A549 (cell line): ENCODE results near the gene MPP4. TPM values are rescaled to one million over a fixed set of nuclear protein-coding genes. Genes with fewer than 3 reads are reported as not detected.

Source experiments
- ATAC-seq, 2 experiments: fragments of 200-7000 bp in 1 of 2; fragments of >200 bp in 1 of 2; cut with Nextera tagmentation in 1 of 2; cut with Tn5 transposase in 1 of 2; 3 replicates each; pipeline versions ENCODE4 v1.8.0 to v1.9.1; 2018 to 2020; ENCODE audit warnings: mild to moderate bottlenecking in 1 of 2, moderate library complexity in 1 of 2
- CTCF ChIA-PET: fragments of 300-600 bp; sonication (Branson Sonifier 250); formaldehyde crosslinking; extraction: SDS; loops from one replicate; lab custom pipeline; 2021; ENCODE audit warnings: antibody characterized with exemption, inconsistent platforms; lab: Yijun Ruan, JAX
- POLR2A ChIA-PET: fragments of 350-600 bp; formaldehyde crosslinking; extraction: SDS; loops from one replicate; lab custom pipeline; 2021; ENCODE audit warnings: antibody characterized with exemption, inconsistent platforms; lab: Yijun Ruan, JAX
- DNase-seq, 2 experiments: peaks; one replicate each; pipeline versions ENCODE4 v3.0.0 to v3.0.0-alpha.2; 2011 to 2016; ENCODE audit warnings: low read depth in 1 of 2, low spot score in 1 of 2
- FAIRE-seq: peaks from 2 replicates; lab custom pipeline; 2011; peaks lifted over from hg19 to GRCh38; lab: Jason Lieb, UNC
- H3K27ac ChIP-seq, 2 experiments: fragments of >200 bp; sonication (Bioruptor Twin); formaldehyde crosslinking; 3 replicates each; pipeline ENCODE4 v1.5.1; 2016 to 2017
- H3K4me1 ChIP-seq: fragments of >200 bp; sonication (Bioruptor Twin); formaldehyde crosslinking; 3 replicates; pipeline ENCODE4 v1.6.1; 2016
- H3K4me2 ChIP-seq: fragments of >200 bp; sonication (Bioruptor Twin); formaldehyde crosslinking; 3 replicates; pipeline ENCODE4 v1.6.1; 2016
- H3K4me3 ChIP-seq: fragments of >200 bp; sonication (Bioruptor Twin); formaldehyde crosslinking; 3 replicates; pipeline ENCODE4 v1.5.1; 2016
- H3K9me3 ChIP-seq: fragments of >200 bp; sonication (Bioruptor Twin); formaldehyde crosslinking; 3 replicates; pipeline ENCODE4 v1.6.1; 2016
- BHLHE40 ChIP-seq: IDR thresholded peaks from 2 replicates; pipeline ENCODE4 v1.6.1; 2012; ENCODE audit warnings: low read depth, low read length, inconsistent platforms
- CBX2 ChIP-seq: fragments of 200-600 bp; sonication (generic); IDR thresholded peaks from 2 replicates; pipeline ENCODE4 v1.6.1; 2016; ENCODE audit warnings: low read depth, mild to moderate bottlenecking, borderline replicate concordance
- CBX8 ChIP-seq: fragments of 200-600 bp; sonication (generic); IDR thresholded peaks from 2 replicates; pipeline ENCODE4 v1.6.1; 2016
- CEBPB ChIP-seq, 2 experiments: fragments of >200 bp in 1 of 2; sonication (Bioruptor Twin) in 1 of 2; formaldehyde crosslinking in 1 of 2; IDR thresholded peaks; 2 replicates each; pipeline ENCODE4 v1.6.1; 2012 to 2016
- EHMT2 ChIP-seq: fragments of 200-600 bp; sonication (generic); IDR thresholded peaks from 2 replicates; pipeline ENCODE4 v1.6.1; 2016; ENCODE audit warnings: antibody characterized with exemption, low read depth, mild to moderate bottlenecking, moderate library complexity
- FOSB ChIP-seq: fragments of 250-450 bp; sonication (Bioruptor Pico); IDR thresholded peaks from 2 replicates; pipeline ENCODE4 v1.5.0; 2020; ENCODE audit warnings: mild to moderate bottlenecking, moderate library complexity
- FOSL2 ChIP-seq, 2 experiments: fragments of 450-650 bp in 1 of 2; fragments of >200 bp in 1 of 2; sonication (Bioruptor Twin) in 1 of 2; formaldehyde crosslinking; IDR thresholded peaks; 2 replicates each; pipeline versions ENCODE4 v1.5.0 to v1.6.1; 2016 to 2020; ENCODE audit warnings: mild to moderate bottlenecking in 1 of 2, moderate library complexity in 1 of 2
- HDAC2 ChIP-seq: fragments of 200-600 bp; sonication (generic); IDR thresholded peaks from 2 replicates; pipeline ENCODE4 v1.6.1; 2016
- HEYL ChIP-seq: fragments of 250-450 bp; sonication (Bioruptor Pico); IDR thresholded peaks from 2 replicates; pipeline ENCODE4 v1.8.0; 2021; ENCODE audit warnings: mild to moderate bottlenecking, moderate library complexity
- HOXA7 ChIP-seq: fragments of 250-450 bp; sonication (Bioruptor Pico); IDR thresholded peaks from 2 replicates; pipeline ENCODE4 v1.5.0; 2020; ENCODE audit warnings: mild to moderate bottlenecking, moderate library complexity
- KDM5A ChIP-seq: fragments of 200-600 bp; sonication (generic); IDR thresholded peaks from 2 replicates; pipeline ENCODE4 v1.6.1; 2016; ENCODE audit warnings: antibody characterized with exemption, mild to moderate bottlenecking
- NFE2L2 ChIP-seq: fragments of 150-350 bp; conservative IDR thresholded peaks from 2 replicates; pipeline ENCODE4 v1.6.1; 2014; ENCODE audit warnings: low read length
- NPAS2 ChIP-seq: fragments of 250-450 bp; sonication (Bioruptor Pico); IDR thresholded peaks from 2 replicates; pipeline ENCODE4 v1.8.0; 2022; ENCODE audit warnings: mild to moderate bottlenecking, moderate library complexity, borderline replicate concordance
- NR3C1 ChIP-seq: fragments of >200 bp; sonication (Bioruptor Twin); formaldehyde crosslinking; IDR thresholded peaks from 3 replicates; pipeline ENCODE4 v1.6.1; 2017
- POLR2AphosphoS2 ChIP-seq: conservative IDR thresholded peaks from 2 replicates; pipeline ENCODE4 v1.6.1; 2012; ENCODE audit warnings: low read length, improper control_type of control experiment, inconsistent platforms
- RCOR1 ChIP-seq: fragments of 150-350 bp; IDR thresholded peaks from 2 replicates; pipeline ENCODE4 v1.6.1; 2014; ENCODE audit warnings: antibody characterized with exemption, low read length, low read depth
- RNF2 ChIP-seq: fragments of 200-600 bp; sonication (generic); IDR thresholded peaks from 2 replicates; pipeline ENCODE4 v1.6.1; 2016; ENCODE audit warnings: low read depth, mild to moderate bottlenecking, antibody characterized with exemption, moderate library complexity, borderline replicate concordance
- SREBF2 ChIP-seq: fragments of 450-650 bp; IDR thresholded peaks from 2 replicates; pipeline ENCODE4 v1.6.1; 2014; ENCODE audit warnings: mild to moderate bottlenecking, moderate library complexity
- TP53 ChIP-seq: fragments of 250-450 bp; sonication (Bioruptor Pico); IDR thresholded peaks from 2 replicates; pipeline ENCODE4 v1.5.0; 2021; ENCODE audit warnings: mild to moderate bottlenecking, moderate library complexity
- WGBS: methylation state at CpG from one replicate; pipeline ENCODE4 v1.1.6; 2017; ENCODE audit errors: missing lambda C conversion rate; 5-methylcytosine and 5-hydroxymethylcytosine counted together
- polyA plus RNA-seq, 4 experiments: library from polyadenylated mRNA; depleted of rRNA in 3 of 4; stranded (reverse); fragments of >200 nt; fragmentation: RNase III in 1 of 4; extraction: RNeasy Plus Mini Kit Qiagen cat#74134 plus additional on column Dnase treatment in 1 of 4; gene quantifications; 2 replicates in 3 of 4; 3 replicates in 1 of 4; pipeline ENCODE4 v1.2.3, GENCODE V29; 2011 to 2017
- TF ChIP-seq, protein P1 (sequence below): fragments of >200 bp; sonication (Bioruptor Twin); formaldehyde crosslinking; IDR thresholded peaks from 3 replicates; pipeline ENCODE4 v1.6.1; 2016
- TF ChIP-seq, protein P2 (sequence below): fragments of >200 bp; sonication (Bioruptor Twin); formaldehyde crosslinking; IDR thresholded peaks from 2 replicates; pipeline ENCODE4 v1.6.1; 2016
- TF ChIP-seq, protein P3 (sequence below): IDR thresholded peaks from 2 replicates; pipeline ENCODE4 v1.6.1; 2012
- TF ChIP-seq, protein P4 (sequence below): fragments of 250-450 bp; sonication (Bioruptor Pico); IDR thresholded peaks from 2 replicates; pipeline ENCODE4 v1.5.0; 2021; ENCODE audit warnings: mild to moderate bottlenecking, moderate library complexity, borderline replicate concordance

MPP4 gene
- polyA plus RNA-seq, 2 of the 4 experiments (the other 2 are of a cell fraction): 0.06 to 0.19 TPM

DNA sequence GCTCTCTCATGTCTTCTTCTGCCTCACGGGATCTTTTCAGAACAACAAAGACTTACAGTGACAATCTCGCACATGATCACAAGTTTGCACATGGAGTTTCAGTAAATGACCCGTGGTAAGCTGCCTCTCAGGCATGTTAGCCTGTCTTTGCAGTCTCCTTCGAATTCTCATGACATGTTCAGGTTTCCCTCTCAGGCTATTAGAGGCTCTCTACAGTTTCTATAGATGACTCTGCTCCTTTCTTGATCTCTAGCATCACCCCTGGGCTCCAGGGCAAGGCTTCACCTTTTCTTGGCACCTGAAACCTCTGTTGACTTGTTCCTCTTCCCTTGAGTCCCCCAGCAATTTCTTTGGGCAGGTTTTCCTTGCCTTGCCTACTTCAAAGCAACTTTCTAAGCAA is 23.0 kb downstream of the MPP4 start:
- Histone ChIP-seq H3K27ac (no peak overlapping the region), H3K9me3 (no peaks in the 10 kb centered on the region), H3K4me1 (no peaks in the 10 kb centered on the region), H3K4me3 (no peak overlapping the region), H3K4me2 (no peak overlapping the region)
- no peak for ATAC-seq
- ChIA-PET CTCF (no interaction called here), POLR2A (no interaction called here)
- TF ChIP-seq NFE2L2 (no peak), HEYL (CRISPR knock-in tag) (no peak), HDAC2 (no peak), CBX8 (no peak), SREBF2 (no peak), BHLHE40 (no peak), HOXA7 (no peak), CBX2 (no peak), EHMT2 (no peak), RNF2 (no peak), CEBPB (IDR thresholded peaks at IDR 0.05) (no peak), KDM5A (no peak), TP53 (CRISPR knock-in tag) (no peak), RCOR1 (no peak), NR3C1 (no peak), FOSL2 (IDR thresholded peaks at IDR 0.05) (no peak), FOSL2 (CRISPR knock-in tag; IDR thresholded peaks at IDR 0.05) (no peak)
- TF ChIP-seq, protein P1, sequence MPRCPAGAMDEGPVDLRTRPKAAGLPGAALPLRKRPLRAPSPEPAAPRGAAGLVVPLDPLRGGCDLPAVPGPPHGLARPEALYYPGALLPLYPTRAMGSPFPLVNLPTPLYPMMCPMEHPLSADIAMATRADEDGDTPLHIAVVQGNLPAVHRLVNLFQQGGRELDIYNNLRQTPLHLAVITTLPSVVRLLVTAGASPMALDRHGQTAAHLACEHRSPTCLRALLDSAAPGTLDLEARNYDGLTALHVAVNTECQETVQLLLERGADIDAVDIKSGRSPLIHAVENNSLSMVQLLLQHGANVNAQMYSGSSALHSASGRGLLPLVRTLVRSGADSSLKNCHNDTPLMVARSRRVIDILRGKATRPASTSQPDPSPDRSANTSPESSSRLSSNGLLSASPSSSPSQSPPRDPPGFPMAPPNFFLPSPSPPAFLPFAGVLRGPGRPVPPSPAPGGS: no peak
- TF ChIP-seq, protein P2, sequence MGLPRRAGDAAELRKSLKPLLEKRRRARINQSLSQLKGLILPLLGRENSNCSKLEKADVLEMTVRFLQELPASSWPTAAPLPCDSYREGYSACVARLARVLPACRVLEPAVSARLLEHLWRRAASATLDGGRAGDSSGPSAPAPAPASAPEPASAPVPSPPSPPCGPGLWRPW: no peak
- TF ChIP-seq, protein P3, sequence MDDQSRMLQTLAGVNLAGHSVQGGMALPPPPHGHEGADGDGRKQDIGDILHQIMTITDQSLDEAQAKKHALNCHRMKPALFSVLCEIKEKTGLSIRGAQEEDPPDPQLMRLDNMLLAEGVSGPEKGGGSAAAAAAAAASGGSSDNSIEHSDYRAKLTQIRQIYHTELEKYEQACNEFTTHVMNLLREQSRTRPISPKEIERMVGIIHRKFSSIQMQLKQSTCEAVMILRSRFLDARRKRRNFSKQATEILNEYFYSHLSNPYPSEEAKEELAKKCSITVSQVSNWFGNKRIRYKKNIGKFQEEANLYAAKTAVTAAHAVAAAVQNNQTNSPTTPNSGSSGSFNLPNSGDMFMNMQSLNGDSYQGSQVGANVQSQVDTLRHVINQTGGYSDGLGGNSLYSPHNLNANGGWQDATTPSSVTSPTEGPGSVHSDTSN: no peak
- TF ChIP-seq, protein P4, sequence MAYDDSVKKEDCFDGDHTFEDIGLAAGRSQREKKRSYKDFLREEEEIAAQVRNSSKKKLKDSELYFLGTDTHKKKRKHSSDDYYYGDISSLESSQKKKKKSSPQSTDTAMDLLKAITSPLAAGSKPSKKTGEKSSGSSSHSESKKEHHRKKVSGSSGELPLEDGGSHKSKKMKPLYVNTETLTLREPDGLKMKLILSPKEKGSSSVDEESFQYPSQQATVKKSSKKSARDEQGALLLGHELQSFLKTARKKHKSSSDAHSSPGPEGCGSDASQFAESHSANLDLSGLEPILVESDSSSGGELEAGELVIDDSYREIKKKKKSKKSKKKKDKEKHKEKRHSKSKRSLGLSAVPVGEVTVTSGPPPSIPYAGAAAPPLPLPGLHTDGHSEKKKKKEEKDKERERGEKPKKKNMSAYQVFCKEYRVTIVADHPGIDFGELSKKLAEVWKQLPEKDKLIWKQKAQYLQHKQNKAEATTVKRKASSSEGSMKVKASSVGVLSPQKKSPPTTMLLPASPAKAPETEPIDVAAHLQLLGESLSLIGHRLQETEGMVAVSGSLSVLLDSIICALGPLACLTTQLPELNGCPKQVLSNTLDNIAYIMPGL (CRISPR knock-in tag): no peak
- DNase-seq: no peak
- WGBS: 33% methylated on average over 4 of the region's 4 CpGs
- FAIRE-seq: no peak

DNA sequence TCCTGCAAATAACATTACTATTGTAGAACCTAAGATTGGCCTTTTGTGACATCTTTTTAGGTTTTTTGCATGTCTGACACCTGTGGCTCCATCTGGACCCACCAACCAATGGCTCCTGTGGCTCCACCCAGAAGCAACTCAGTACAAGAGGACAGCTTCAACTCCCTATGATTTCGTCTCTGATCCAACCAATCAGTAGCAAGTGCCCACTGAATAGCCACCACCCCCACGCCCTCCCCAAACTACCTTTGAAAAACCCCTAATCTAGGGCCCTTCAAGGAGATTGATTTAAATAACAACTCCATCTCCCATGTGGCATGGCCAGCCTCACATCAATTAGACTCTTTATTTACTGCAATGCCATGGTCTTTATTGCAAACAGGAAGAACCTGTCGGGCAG is 23.6 kb downstream of the MPP4 start:
- CTCF ChIA-PET: interaction anchor here (0.6 kb wide), 1 partner anchor 13 kb away, joined by 3 read pairs; no protein-coding TSS in a partner anchor
- ATAC-seq (no peak), FAIRE-seq (no peak), DNase-seq (no peak)
- Histone ChIP-seq H3K27ac (no peak overlapping the region), H3K9me3 (no peaks in the 10 kb centered on the region), H3K4me1 (no peaks in the 10 kb centered on the region), H3K4me2 (no peak overlapping the region), H3K4me3 (no peak overlapping the region)
- POLR2A ChIA-PET: no interaction called here
- WGBS: 54% methylated on average over 3 of the region's 3 CpGs
- TF ChIP-seq POLR2AphosphoS2 (no peak), FOSB (CRISPR knock-in tag) (no peak), NPAS2 (CRISPR knock-in tag) (no peak)
